Stimulated activated CD4-positive, alpha-beta T cell treated with anti-CD3 and anti-CD28 coated beads, Interleukin-15, amount 100 ng/mL, for 1 hour (primary cell): ENCODE measurements around the gene PCP4.
"Not testable (repeated sequence)": the region's sequence is repeated elsewhere in the genome, so short reads cannot be mapped to it uniquely, and the experiment has no call there.

ENCODE experiments used
- DNase-seq, 2 donors: peaks; one replicate each; pipeline ENCODE4 v3.0.0-alpha.2; 2020; ENCODE audit warnings: low read depth in 1 of 2, low spot score in 1 of 2

PCP4 gene

GRCh38 chr21:39863111-39863510 is 4.1 kb upstream of the PCP4 start:
- no peak for DNase-seq

- no peak for DNase-seq
Measured at GRCh38 chr21:39866093-39866492, 1.1 kb upstream of the PCP4 start.

GRCh38 chr21:39869141-39869818 is 2.0 kb downstream of the PCP4 start:
- DNase-seq: no peak

- DNase-seq: no peak
Measured at GRCh38 chr21:39873687-39874086, 6.4 kb downstream of the PCP4 start.

- DNase-seq: no peak
Measured at GRCh38 chr21:39874206-39874605, 7.0 kb downstream of the PCP4 start.

GRCh38 chr21:39874759-39875158 is 7.5 kb downstream of the PCP4 start:
- no peak for DNase-seq

- DNase-seq: no peak
Measured at GRCh38 chr21:39881661-39882060, 14.4 kb downstream of the PCP4 start.

GRCh38 chr21:39882151-39882838 is 15.1 kb downstream of the PCP4 start:
- no peak for DNase-seq

GRCh38 chr21:39882839-39883195 is 15.6 kb downstream of the PCP4 start:
- DNase-seq: no peak

- no peak for DNase-seq
Measured at GRCh38 chr21:39885119-39885848, 18.0 kb downstream of the PCP4 start.

GRCh38 chr21:39888848-39889247 is 21.6 kb downstream of the PCP4 start:
- DNase-seq: no peak

- no peak for DNase-seq
Measured at GRCh38 chr21:39891111-39891510, 23.9 kb downstream of the PCP4 start.

- not testable (repeated sequence) for DNase-seq
Measured at GRCh38 chr21:39891863-39892262, 24.6 kb downstream of the PCP4 start.

- DNase-seq: no peak
Measured at GRCh38 chr21:39900491-39900890, 33.3 kb downstream of the PCP4 start.

- DNase-seq: no peak
Measured at GRCh38 chr21:39900911-39901310, 33.7 kb downstream of the PCP4 start.

GRCh38 chr21:39902986-39903385 is 35.7 kb downstream of the PCP4 start:
- DNase-seq: no peak

- DNase-seq: no peak
Measured at GRCh38 chr21:39904457-39904856, 37.2 kb downstream of the PCP4 start.

GRCh38 chr21:39908265-39908923 is 41.2 kb downstream of the PCP4 start:
- DNase-seq: no peak

- no peak for DNase-seq
Measured at GRCh38 chr21:39911286-39912199, 44.3 kb downstream of the PCP4 start.

- DNase-seq: no peak
Measured at GRCh38 chr21:39913706-39914305, 46.6 kb downstream of the PCP4 start.
